ENCODE data around the gene USHBP1.
"Not testable (repeated sequence)": the region's sequence is repeated elsewhere in the genome, so short reads cannot be mapped to it uniquely, and the experiment has no call there.

The USHBP1 gene

DNA sequence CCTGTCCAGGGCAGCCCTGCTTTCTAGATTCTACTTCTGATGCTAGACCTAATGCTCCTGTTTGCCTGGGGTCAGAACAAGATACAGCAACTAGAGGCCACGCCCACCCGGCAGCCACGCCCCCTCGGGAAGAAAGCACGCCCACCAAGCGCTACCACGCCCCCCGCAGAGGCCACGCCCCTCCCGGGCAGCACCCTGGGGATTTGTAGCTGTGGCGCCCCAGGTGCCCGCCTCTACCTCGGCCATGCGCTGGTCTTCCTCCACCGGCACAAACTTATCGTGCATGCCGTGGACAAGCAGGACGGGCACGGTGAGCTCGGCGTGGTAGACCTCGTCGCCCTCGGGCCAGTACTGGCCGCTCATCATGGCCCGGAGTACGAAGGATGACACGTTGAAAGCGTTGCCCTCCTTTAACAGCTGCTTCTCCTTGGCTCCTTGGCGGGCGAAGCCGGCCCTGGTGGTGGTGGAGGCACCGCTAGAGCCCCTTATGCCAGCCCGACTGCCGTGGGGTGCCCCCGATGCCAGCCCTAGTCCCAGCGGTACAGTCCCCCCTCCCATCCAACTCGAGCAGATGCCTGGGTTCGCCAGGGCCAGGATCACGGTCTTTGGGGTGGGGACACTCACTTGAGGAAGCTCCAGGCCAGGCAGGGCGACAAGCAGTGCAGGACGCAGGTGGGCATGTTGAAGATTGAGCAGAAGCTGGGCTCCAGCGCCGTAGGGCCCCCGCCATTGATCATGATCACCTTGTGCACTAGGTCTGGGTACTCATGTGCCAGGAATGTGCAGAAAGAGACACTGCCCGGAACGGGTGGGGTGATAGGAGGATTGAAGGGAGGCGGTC, 29.7 kb upstream of the USHBP1 start:
- peak; percentile 35 to 49 for DNase-seq

DNA sequence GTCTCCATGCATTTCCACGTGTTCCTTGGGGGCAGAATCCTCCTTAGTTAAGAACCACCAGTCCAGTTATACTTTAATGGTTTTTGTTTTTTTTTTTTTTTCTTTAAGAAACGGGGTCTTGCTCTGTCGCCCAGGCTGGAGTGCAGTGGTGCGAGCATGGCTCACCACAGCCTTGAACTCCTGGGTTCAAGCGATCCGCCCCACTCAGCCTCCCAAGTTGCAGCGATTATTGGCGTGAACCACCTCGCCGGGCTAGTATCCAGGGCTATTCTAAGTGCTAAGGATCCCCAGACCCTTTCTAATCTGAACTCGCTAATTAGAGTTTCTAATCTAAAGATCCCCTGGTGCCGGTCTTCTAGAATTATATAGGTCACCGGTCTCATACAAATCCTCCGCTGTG, 29.1 kb upstream of the USHBP1 start:
- no peak for DNase-seq

DNA sequence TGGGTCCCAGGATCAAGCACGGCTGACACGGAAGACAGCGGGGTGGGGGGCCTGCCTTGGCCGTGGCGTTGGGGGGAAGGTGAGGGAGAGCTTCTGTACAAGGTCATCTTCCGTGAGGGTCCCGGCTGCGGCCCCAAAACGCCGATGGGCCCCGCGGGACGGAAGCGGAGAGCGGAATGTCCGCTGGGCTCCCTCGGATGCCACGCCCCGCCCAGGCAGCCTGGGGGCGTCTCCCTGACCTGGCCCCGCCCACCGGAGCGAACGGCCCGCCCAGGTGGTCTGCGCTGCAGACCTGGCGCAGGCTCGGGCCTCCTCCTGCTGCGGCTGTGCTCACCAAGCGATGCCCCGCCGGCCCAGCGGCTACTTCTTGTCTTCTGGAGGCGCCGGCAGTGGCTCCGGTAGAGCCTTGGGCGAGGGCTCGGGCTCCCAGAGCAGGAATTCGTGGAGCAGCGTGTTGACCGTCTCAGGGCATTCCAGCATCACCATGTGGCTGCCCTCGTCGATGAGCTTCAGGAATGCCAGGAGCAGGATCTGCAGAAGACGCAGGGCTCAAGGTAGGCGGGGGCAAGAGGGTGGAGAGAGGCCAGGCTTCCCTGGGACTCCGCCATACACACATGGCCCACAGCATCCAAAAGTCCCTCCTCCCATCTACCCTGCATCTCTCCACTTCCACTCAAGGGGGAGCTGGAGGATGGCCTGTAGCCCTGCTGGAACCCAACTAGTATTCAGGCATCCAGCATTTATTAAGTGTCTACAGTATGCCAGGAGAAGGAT, 27.9 kb upstream of the USHBP1 start:
- peak; percentile 79 to 85 for DNase-seq

DNA sequence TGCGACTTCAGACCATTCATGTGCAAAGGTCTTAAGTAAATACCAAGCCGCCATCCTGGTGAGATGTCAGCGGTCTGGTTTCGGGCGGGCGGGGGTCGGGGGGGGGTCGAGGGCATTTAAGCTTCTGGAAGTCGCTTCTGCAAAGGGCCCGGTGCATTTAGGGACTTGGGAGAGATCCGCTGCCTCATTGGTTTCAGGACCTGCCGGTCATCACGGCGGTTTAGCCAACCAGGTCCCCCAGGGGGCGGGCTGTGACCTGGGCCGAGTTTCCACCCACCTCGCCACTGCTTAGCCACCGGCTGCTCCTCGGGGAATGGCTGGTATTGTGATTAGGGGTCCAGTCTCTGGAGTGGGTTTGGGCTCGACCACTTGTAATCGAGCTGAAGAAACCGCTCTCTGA, 24.9 kb upstream of the USHBP1 start:
- no peak for DNase-seq

DNA sequence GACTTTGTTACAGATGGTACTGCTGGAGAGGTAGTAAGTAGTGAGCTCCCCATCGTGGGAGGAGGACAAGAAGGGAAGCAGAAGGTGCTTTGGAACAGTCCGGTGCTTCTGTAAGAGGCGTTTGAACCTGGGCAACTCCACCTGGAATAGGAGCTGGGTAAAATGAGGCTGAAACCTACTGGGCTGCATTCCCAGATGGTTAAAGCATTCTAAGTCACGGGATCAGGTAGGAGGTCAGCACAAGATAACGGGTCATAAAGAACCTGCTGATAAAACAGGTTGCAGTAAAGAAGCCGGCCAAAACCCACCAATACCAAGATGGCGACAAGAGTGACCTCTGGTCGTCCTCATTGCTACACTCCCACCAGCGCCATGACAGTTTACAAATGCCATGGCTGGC, 22.2 kb upstream of the USHBP1 start:
- no peak for DNase-seq

DNA sequence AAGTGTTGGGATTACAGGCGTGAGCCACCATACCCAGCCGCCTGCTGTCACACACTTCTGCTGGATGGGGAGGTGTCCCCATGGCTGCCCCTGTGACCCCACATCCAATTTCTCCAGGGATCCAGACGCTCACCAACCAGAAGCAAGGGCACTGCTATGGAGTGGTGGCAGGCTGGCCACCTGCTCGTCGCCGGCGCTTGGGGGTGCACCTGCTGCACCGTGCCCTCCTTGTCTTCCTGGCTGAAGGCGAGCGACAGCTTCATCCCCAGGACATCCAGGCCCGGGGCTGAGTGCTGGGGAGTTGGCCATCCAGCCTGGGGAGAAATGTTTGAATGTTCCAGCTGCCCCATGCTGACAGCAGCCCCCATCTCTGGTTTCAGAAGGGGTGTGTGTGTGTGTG, 21.7 kb upstream of the USHBP1 start:
- DNase-seq: no peak

DNA sequence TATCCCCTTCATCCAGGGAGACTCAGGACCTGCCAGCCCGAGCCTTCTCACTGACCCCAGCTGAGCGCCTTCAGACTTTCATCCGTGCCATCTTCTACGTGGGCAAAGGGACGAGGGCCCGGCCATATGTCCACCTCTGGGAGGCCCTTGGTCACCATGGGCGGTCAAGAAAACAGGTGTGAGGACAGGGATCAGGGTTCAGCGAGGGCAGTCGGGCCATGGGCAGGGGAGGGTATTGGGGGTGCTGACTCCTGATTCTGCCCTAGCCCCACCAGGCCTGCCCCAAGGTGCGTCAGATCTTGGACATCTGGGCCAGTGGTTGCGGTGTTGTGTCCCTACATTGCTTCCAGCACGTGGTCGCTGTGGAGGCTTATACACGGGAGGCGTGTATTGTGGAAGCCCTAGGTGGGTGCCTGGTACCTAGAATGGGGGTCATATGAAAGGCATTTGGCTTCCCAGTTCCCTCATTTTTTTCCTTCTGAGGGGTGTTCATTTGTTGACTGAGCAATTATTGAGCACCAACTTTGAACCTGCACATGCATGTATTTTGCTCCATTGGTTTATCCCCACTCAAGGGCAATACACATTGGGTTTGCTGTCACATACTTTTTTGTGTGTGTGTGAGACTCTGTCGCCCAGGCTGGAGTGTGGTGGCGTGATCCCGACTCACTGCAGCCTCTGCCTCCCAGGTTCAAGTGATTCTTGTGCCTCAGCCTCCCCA, 21.0 kb upstream of the USHBP1 start:
- DNase-seq: no peak

DNA sequence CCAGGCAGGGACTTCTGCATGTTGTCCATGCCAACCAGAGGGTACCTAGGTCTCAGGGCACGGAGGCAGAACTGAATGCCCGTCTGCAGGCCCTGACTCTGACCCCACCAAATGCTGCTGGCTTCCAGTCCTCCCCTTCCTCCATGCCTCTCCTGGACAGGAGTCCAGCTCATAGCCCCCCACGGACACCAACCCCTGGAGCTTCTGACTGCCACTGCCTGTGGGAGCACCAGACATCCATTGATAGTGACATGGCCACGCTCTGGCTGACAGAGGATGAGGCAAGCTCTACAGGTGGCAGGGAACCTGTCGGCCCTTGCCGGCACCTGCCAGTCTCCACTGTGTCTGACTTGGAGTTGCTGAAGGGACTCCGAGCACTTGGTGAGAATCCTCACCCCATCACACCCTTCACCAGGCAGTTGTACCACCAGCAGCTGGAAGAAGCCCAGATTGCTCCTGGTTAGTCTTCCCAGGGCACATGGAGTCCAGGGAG, 19.0 kb upstream of the USHBP1 start:
- DNase-seq: no peak

DNA sequence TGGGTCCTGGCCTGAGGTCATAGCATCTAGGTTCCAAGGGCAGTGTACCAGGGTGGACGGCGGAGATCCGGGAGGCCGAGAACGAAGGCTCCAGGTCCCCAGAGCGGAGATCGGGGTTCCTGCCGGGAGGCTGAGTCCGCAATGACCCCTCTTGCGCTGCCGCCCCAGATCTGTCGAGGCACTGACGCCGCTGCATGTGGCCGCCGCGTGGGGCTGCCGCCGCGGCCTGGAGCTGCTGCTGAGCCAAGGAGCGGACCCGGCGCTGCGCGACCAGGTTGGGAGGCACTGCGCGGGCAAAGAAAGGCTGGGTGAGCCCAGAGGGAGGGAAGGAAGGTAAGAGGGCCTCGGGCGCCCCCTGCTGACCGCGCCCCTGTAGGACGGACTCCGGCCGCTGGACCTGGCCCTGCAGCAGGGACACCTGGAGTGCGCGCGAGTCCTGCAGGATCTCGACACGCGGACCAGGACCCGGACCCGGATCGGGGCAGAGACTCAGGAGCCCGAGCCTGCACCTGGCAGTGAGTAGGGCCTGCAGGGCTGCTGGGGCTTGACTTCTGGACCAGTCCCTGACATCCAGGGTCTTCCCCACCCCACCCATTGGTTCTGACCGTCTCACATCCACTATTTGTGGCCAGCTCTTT, 18.1 kb upstream of the USHBP1 start:
- DNase-seq: peak; percentile 72 to 79

DNA sequence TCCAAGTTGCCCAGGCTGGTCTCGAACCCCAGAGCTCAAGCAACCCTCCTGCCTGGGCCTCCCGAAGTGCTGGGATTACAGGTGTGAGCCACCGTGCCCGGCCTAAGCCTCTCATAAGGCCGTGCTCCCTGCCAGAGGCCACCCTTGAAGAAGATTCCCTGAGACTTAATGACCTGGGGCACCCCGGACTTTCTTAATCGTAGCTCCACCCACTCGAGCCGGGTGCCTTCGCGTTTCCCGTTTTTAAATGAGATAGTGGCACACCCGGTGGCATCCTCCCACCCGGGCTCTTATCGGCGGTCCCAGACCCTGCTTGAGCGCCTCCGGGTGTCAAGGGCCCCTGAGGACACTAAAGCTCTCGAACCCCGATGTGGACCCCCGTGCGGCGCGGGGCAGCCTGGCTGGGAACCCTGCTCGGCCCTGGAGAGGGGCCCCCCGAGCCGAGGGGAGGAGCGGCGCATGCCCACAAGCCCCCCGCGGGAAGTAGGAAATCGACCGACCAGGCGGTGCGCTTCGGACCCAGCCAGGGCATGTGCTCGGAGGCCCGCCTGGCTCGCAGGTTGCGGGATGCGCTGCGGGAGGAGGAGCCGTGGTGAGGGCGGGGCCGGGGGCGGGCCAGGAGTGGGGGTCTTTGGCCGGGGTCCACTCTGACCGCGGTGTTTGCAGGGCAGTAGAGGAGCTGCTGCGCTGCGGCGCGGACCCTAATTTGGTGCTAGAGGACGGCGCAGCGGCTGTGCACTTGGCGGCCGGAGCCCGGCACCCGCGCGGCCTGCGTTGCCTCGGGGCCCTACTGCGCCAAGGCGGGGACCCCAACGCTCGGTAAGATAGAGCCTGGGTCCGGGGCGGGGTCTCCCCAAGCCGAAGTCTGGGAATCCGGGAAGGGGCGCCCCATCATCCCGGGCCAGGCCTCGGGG, 17.1 kb upstream of the USHBP1 start, which contains the start of gene ANKLE1:
Gene ANKLE1, plus strand, starts transcription at position 511 of the 914 bp plus-strand sequence. Its CDS starts 20 bp downstream, at position 531.
- peak; percentile 81 to 82 for DNase-seq

DNA sequence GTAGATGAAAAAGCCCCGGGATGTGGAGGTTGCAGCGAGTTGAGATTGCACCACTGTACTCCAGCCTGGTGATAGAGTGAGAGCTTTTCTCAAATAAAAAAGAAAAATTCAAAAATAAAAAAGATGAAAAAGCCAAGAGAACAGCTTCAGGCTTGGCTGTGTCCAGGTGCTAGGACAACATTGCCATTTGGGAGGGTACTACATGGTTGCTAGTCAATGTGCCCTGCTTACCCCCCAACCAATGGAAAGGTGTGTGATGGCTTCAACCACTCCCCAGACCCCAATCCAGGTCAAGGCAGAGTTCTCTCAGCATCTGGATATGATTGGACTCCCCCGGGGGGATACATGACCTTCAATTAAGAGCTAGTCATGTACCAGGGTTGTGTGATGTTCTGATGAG, 14.9 kb upstream of the USHBP1 start:
- DNase-seq: no peak

DNA sequence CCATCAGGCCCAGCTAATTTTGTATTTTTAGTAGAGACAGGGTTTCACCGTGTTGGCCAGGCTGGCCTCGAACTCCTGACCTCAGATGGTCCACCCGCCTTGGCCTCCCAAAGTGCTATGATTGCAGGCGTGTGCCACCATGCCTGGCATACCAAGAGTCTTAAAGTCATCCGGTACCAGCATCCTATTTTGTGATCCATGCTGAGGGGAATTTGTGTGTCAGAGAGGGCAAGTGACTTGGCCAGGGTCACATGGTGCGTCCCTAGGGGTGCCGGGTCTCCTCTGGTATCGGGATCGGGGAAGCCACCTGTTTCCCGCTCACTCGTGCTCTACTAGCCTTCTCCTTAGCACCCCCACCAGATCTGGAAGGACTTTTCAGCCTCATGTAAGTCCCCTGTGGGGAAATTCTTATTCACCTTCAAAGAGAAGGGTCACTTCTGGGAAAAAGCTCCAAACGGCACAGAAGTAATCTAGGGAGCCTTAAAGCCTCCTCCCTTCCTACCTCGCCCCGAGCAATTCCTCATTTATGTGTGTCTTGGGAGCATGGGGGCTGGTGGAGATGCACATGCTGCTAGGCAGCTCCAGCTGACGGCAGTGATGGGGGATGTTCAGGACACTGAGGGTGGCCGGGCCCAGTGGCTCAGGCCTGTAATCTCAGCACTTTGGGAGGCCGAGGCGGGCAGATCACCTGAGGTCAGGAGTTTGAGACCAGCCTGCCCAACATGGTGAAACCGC, 11.1 kb upstream of the USHBP1 start:
- no peak for DNase-seq

DNA sequence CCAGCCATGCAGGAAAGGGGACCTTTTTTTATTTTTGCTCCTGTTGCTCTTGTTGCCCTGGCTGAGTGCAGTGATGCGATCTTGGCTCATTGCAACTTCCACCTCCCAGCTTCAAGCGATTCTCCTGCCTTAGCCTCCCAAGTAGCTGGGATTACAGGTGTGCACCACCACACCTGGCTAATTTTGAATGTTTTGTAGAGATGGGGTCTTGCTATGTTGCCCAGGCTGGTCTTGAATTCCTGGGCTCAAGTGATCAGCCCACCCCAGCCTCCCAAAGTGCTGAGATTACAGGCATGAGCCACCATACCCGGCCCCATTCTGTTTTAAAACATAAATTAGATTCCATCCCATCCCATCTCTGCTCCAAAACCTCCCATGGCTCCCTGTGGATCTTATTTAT, 10.3 kb upstream of the USHBP1 start:
- not testable (repeated sequence) for DNase-seq

DNA sequence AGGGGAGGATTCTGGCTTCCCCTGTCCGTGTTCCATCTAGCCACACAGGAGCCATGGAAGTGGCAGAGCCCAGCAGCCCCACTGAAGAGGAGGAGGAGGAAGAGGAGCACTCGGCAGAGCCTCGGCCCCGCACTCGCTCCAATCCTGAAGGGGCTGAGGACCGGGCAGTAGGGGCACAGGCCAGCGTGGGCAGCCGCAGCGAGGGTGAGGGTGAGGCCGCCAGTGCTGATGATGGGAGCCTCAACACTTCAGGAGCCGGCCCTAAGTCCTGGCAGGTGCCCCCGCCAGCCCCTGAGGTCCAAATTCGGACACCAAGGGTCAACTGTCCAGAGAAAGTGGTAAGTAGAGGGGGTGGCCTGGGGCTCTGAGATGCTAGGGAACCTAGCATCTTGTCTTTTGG, 4.2 kb upstream of the USHBP1 start:
- no peak for DNase-seq

DNA sequence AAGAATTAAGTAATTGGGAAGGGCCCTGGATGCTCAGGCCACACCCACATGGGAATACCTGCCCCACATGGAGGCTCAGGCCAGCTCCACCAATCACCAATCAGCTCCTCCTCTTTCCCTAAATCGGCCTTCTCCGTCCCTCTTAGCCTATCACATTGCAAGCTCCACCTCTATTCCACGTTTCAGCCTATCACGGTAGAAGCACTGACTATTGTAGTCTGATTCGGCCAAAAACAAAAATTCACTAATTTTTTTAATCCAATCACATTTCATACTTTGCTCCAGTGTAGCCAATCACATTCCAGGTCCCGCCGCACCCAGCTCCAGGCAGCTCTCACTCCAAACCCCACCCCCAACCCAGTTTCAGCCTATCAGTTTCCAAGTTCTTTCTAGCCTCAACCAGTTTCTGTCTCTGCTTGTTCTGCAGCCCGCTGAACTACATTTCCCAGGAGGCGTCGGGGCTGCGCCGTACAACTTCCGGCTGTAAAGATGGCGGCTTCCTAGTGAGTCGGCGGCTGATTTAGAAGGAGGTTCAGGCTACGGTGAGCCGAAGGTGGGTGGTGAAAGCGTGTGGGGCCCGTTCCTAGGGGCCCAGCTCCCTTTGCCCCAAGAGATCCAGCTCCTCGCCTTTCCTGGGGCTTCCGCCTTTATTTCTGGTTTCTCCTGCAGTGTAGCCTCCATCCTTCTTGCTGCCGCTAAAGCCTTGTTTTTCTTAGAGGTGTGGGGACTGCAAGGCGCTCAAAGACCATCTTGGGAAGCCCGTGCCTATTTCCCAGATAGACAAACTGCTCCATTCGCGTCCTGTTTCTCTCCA, 2.6 kb upstream of the USHBP1 start, which contains the start of gene BABAM1:
Gene BABAM1, plus strand, starts transcription at position 469 of the 814 bp plus-strand sequence. CDS start 1,364 bp downstream, outside the sequence.
- DNase-seq: peak; percentile 100

DNA sequence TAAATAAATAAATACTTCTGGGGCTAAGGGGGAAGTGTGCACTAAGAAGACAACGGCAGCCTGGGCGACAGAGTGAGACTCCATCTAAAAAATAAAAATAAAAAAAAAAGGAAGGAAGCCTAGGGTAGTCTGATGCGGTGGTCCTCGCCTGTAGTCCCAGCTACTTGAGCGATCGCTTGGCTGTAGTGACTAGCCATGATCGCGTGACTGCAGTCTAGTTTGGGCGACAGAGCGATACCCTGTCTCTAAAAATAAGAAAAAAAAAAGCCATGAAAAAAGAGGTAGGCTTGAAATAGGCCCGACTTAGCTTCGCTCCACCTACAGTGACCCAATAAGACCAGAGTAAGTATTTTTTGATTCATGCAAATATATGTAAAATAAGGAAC, 2.0 kb upstream of the USHBP1 start:
- no peak for DNase-seq

DNA sequence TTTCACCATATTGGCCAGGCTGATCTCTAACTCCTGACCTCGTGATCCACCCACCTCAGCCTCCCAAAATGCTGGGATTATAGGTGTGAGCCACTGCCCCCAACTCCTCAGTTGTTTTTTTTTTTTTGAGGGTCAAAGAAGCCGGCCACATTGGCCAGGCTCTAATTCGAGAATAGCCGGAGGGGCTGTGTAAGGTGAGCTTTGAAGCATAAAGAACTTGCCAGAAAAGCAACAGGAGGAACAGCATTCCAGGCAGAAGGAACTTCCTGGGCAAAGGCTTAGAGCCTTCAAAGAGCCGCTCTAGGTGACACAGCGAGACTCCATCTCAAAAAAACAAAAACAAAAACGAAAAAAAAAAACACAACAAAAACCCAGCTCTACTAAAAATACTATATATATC, 1.5 kb upstream of the USHBP1 start:
- no peak for DNase-seq

DNA sequence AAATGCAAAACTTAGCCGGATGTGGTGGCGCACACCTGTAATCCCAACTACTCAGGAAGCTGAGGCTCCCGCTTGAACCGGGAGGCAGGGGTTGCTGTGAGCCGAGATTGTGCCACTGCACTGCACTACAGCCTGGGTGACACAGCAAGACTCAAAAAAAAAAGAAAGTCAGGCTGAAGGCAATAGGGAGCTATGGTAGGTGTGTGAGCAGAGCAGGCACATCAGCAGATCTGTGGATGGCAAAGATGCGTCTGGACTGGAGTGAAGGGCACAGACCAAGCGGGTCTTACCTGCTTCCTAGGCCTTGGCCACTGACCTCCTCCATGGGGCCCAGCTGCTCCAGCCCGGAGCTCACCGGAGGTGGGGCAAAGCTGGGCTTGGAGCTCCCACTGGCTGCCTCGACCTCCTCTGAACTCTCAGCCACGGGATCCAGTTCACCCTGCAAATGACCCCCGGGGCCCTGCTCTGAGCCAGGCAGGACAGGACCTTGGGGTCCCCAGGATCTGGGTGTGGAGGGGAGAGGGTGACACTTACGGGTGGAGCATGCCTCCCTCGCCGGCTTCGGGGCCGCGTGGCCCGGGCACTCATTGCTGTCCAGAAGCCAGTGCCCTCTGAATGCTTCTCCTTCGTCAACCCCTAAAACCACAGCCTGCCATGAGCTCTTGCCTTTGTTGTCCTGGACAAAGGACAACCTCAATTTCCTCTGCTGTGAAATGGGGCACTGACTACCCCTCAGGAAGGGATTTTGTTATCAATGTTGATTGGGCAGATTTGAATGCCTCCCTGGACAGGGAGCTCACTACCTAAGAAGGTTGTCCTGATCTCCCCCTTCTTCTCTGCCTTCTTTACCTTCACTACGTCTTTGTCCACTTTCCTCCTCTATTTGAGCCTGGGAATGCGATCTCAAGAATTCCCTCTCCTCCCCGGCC, 569 bp downstream of the USHBP1 start:
- no peak for DNase-seq

DNA sequence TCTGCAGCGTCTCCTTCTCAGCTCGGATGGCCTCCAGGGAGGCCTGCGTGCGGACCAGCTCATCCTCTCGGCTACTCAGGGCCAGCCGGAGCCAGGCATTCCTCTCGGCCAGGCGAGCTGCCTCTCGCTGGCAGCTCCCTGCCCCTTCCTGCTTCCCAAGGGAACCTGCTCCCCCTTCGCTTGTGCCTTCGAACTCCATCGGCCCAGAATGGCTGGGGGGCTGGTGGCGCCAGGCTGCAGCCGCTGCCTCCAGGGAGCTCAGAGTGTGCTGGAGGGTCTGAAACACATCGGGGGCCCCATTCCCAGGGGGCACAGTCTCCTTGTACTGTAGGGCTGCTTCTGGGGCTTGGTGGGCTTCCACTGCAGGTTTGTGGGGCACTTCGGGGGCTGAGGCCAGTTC, 2.0 kb downstream of the USHBP1 start:
- DNase-seq: no peak
